ENCODE data around the gene RNF44.

The RNF44 gene

DNA sequence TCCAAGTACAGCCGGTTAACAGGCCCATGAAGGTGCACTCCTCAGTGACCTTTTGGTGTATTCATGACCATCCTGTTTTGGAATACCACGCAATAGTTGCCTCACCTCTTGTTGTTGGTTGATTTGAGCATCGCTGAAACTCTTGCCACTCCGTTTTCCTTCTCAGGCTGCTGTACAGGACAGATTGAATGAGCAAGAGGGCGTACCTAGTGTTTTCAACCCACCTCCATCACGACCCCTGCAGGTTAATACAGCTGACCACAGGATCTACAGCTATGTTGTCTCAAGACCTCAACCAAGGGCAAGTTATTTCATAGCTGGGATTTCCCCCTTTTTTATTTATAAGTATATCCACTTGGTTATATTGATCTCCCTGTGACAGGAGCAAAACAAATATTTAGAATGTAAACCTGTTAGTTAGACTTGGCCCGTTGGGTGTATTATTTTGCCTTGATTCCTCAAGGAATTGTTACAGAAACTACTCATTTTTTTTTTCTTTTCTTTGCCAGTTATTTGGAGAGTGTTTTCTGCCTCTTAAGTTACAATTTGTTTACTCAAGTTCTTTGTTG is 50.9 kb downstream of the RNF44 start:
- H3K4me3 ChIP-seq (replicated peaks; ENCODE audit: low read depth, low read length), result no peak overlapping the region
- DNase-seq (ENCODE audit: extremely low read depth, low read depth), result no peak
- TF ChIP-seq, protein P1, sequence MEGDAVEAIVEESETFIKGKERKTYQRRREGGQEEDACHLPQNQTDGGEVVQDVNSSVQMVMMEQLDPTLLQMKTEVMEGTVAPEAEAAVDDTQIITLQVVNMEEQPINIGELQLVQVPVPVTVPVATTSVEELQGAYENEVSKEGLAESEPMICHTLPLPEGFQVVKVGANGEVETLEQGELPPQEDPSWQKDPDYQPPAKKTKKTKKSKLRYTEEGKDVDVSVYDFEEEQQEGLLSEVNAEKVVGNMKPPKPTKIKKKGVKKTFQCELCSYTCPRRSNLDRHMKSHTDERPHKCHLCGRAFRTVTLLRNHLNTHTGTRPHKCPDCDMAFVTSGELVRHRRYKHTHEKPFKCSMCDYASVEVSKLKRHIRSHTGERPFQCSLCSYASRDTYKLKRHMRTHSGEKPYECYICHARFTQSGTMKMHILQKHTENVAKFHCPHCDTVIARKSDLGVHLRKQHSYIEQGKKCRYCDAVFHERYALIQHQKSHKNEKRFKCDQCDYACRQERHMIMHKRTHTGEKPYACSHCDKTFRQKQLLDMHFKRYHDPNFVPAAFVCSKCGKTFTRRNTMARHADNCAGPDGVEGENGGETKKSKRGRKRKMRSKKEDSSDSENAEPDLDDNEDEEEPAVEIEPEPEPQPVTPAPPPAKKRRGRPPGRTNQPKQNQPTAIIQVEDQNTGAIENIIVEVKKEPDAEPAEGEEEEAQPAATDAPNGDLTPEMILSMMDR (IDR thresholded peaks at IDR 0.05; ENCODE audit: low read depth, low read length, missing control alignments), result no peak

DNA sequence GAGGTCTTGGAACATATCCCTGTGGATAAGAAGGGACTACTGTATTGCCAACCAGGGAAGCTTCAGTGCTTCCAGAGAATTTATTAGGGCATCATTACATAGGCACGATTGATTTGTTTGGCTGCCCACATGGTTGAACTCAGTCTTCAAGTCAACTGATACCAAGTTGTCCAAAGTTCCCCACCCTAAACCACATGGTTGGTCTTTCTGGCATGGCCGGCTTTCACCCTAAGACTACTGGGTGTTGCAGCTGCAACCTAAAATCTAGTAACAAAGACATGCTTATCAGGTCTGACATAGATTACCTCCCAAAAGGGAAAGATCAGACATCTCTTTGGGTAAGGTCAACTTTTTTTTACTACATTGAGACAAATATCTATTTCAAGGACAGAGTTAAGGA is 52.0 kb downstream of the RNF44 start:
- DNase-seq (ENCODE audit: extremely low read depth, low read depth), result no peak
- TF ChIP-seq, protein P1 (IDR thresholded peaks at IDR 0.05; ENCODE audit: low read depth, low read length, missing control alignments), result no peak
- no peak overlapping the region for H3K4me3 ChIP-seq (replicated peaks; ENCODE audit: low read depth, low read length)

DNA sequence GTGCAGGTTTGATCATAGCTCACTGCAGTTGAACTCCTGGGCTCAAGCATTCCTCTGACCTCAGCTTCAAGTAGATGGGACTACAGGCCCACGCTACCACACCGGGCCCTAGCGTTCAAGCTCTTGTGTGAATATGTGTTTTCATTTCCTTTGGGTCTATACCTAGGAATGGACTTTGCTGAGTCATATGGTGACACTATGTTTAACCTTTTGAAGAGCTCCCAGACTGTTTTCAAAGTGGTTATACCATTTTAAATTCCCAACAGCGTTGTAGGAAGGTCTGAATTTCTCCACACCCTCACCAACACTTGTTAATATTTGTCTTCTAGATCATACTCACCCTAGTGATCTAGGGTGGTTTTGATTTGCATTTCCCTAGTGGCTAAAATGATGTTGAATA is 55.5 kb downstream of the RNF44 start:
- no peak for DNase-seq (ENCODE audit: extremely low read depth, low read depth)
- TF ChIP-seq, protein P1 (IDR thresholded peaks at IDR 0.05; ENCODE audit: low read depth, low read length, missing control alignments), result no peak

More for the DNA sequence above, 55.5 kb downstream of the RNF44 start:
- H3K4me3 ChIP-seq (replicated peaks; ENCODE audit: low read depth, low read length), result no peak overlapping the region
